H1 (cell line): ENCODE data around the gene ASB6. TPM values are rescaled to one million over a fixed set of nuclear protein-coding genes. Genes with fewer than 3 reads are reported as not detected.

ENCODE experiments used
- HDAC2 ChIP-seq, 2 experiments: fragments of 300-600 bp in 1 of 2; sonication (generic) in 1 of 2; IDR thresholded peaks; 2 replicates each; pipeline ENCODE4 v1.6.1; 2011 to 2012; ENCODE audit warnings: low read depth in 2 of 2, low read length in 2 of 2, mild to moderate bottlenecking in 2 of 2, moderate library complexity in 2 of 2, borderline replicate concordance in 1 of 2, inconsistent platforms in 1 of 2
- HDAC6 ChIP-seq: IDR thresholded peaks from one replicate; pipeline ENCODE4 v1.7.1; 2012; ENCODE audit warnings: low read depth, mild to moderate bottlenecking, inconsistent platforms, low read length, moderate library complexity
- SIRT6 ChIP-seq: IDR thresholded peaks from one replicate; pipeline ENCODE4 v1.7.1; 2012; ENCODE audit warnings: low read length, inconsistent platforms
- SRF ChIP-seq: IDR thresholded peaks from 2 replicates; pipeline ENCODE4 v1.6.1; 2011; ENCODE audit warnings: mild to moderate bottlenecking, low read depth, low read length, moderate library complexity
- polyA plus RNA-seq, 7 experiments: library from polyadenylated mRNA; depleted of rRNA in 3 of 7; stranded (reverse) in 5 of 7; unstranded in 2 of 7; fragments of >200 nt in 5 of 7; fragments of 200-250 nt in 2 of 7; gene quantifications; 1 replicate in 5 of 7; 2 replicates in 1 of 7; 4 replicates in 1 of 7; pipeline versions ENCODE4 v1.2.1 to v1.2.3, GENCODE V29; 2011 to 2013; ENCODE audit warnings: missing spikeins in 2 of 7, mixed read lengths in 2 of 7
- total RNA-seq: library from RNA; stranded (reverse); fragmentation: NEBNext Ultra II Directional; extraction: Animal tissue kit (Norgen Biotek cat#: 25700); gene quantifications from 2 replicates; pipeline ENCODE4 v1.2.1, GENCODE V29; 2021

The ASB6 gene
- total and polyA plus RNA-seq, 2 of the 8 experiments (the other 6 are each of a cell fraction or from before 2014, with no cell fraction given), result 14.0 to 17.3 TPM

- TF ChIP-seq HDAC2 (IDR thresholded peaks at IDR 0.05; ENCODE audit: borderline replicate concordance in 1 of 2, low read depth in 2 of 2, low read length in 2 of 2), result no peak
- TF ChIP-seq SRF, result no peak
- no peak for TF ChIP-seq SIRT6
- TF ChIP-seq HDAC6, result no peak
Observed at GRCh38 chr9:129649726-129650679, 8.1 kb upstream of the ASB6 start (continued).
